DND-41 (cell line): ENCODE results near the gene ICAM5.

Experiments used
- CTCF ChIP-seq: IDR thresholded peaks from 2 replicates; pipeline ENCODE4 v1.5.1; 2012; ENCODE audit warnings: borderline replicate concordance, low read length, moderate library complexity, mild to moderate bottlenecking; ENCODE audit not compliant: poor library complexity, severe bottlenecking; ENCODE audit errors: extremely low read depth
- EZH2 ChIP-seq: IDR thresholded peaks from 3 replicates; pipeline ENCODE4 v1.6.1; 2012; ENCODE audit warnings: borderline replicate concordance, low read depth, mild to moderate bottlenecking, moderate library complexity, low read length, inconsistent platforms; ENCODE audit not compliant: severe bottlenecking

- TF ChIP-seq CTCF (no peak), EZH2 (no peak)
Observed at GRCh38 chr19:10290357-10290875, 664 bp downstream of the ICAM5 start.
